ENCODE data around the gene NOL9. TPM values are rescaled to one million over a fixed set of nuclear protein-coding genes. Genes with fewer than 3 reads are reported as not detected.
A peak's percentile ranks its signal among the peaks of the same experiment; 100 is the strongest.

NOL9 gene
- total RNA-seq, 1 donor, result 44.9 TPM

- H3K4me3 ChIP-seq (ENCODE audit: low read depth, low read length), result peak overlapping the region; percentile 88
- DNase-seq (ENCODE audit: low read depth), result no peak
- no peak for TF ChIP-seq CTCF (IDR thresholded peaks at IDR 0.05; ENCODE audit: insufficient read depth, low read length)
These were observed 63.2 kb downstream of the NOL9 start for GRCh38 chr1:6491081-6491449.

- peak; percentile 69 for DNase-seq (ENCODE audit: low read depth)
- peak overlapping the region; percentile 88 for H3K4me3 ChIP-seq (ENCODE audit: low read depth, low read length)
- no peak for TF ChIP-seq CTCF (IDR thresholded peaks at IDR 0.05; ENCODE audit: insufficient read depth, low read length)
These were observed 63.9 kb downstream of the NOL9 start for GRCh38 chr1:6490181-6491080.

- TF ChIP-seq CTCF (IDR thresholded peaks at IDR 0.05; ENCODE audit: insufficient read depth, low read length), result peak; percentile 95
- H3K4me3 ChIP-seq (ENCODE audit: low read depth, low read length), result peak overlapping the region; percentile 88
- peak; percentile 70 for DNase-seq (ENCODE audit: low read depth)
These were observed 64.5 kb downstream of the NOL9 start for GRCh38 chr1:6489799-6490180.

GRCh38 chr1:6489383-6489765 lies 64.9 kb downstream of the NOL9 start:
- H3K4me3 ChIP-seq (ENCODE audit: low read depth, low read length), result peak overlapping the region; percentile 88
- no peak for TF ChIP-seq CTCF (IDR thresholded peaks at IDR 0.05; ENCODE audit: insufficient read depth, low read length)
- DNase-seq (ENCODE audit: low read depth), result no peak

- no peak for DNase-seq (ENCODE audit: low read depth)
- no peak for TF ChIP-seq CTCF (IDR thresholded peaks at IDR 0.05; ENCODE audit: insufficient read depth, low read length)
- no peak overlapping the region for H3K4me3 ChIP-seq (ENCODE audit: low read depth, low read length)
These were observed 65.5 kb downstream of the NOL9 start for GRCh38 chr1:6488602-6489382.

DNA sequence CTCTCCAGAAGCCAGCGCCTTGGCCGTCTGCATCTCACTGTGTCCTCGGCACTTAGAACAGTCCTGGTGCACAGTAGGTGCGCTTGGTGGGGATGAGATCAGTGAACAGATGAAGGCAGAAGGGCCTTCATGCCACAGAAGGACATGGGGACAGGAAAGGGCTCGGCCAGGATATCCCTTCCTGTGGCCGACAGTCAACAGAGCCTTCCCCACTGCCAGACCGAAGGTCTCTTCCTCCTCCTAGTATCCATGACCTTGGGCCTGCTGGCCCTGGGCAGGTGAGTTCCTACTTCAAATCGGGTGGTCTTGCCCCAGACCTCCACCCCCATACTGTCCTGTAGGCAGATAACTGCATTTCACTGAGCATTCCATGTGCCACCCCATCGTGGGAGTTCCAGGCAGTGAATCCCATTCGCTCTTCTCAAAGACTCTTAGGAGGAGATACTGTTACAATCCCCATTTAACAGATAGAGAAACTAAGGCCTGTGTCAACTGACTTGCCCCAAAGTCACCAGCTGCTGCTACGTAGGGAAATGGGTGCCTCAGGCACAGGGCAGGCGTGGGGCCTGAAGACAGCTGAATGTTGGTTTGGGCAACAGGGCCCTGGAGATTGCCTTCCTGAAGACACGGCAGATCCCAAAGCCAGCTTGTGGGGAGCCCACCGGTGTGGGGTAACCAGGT lies 66.4 kb downstream of the NOL9 start:
- H3K4me3 ChIP-seq (ENCODE audit: low read depth, low read length), result no peak overlapping the region
- no peak for TF ChIP-seq CTCF (IDR thresholded peaks at IDR 0.05; ENCODE audit: insufficient read depth, low read length)
- no peak for DNase-seq (ENCODE audit: low read depth)

All from fibroblast of the aortic adventitia (primary cell).